C4-2B (cell line): ENCODE measurements around the gene PSG4.
"Not testable (repeated sequence)": the region's sequence is repeated elsewhere in the genome, so short reads cannot be mapped to it uniquely, and the experiment has no call there.

Experiments
- ZFX ChIP-seq: fragments of 450-650 bp; IDR thresholded peaks from 2 replicates; pipeline ENCODE4 v1.6.1; 2017
- TF ChIP-seq, protein P1 (sequence below): fragments of 450-650 bp; conservative IDR thresholded peaks from 2 replicates; pipeline ENCODE4 v1.5.1; 2017; ENCODE audit warnings: mild to moderate bottlenecking

DNA sequence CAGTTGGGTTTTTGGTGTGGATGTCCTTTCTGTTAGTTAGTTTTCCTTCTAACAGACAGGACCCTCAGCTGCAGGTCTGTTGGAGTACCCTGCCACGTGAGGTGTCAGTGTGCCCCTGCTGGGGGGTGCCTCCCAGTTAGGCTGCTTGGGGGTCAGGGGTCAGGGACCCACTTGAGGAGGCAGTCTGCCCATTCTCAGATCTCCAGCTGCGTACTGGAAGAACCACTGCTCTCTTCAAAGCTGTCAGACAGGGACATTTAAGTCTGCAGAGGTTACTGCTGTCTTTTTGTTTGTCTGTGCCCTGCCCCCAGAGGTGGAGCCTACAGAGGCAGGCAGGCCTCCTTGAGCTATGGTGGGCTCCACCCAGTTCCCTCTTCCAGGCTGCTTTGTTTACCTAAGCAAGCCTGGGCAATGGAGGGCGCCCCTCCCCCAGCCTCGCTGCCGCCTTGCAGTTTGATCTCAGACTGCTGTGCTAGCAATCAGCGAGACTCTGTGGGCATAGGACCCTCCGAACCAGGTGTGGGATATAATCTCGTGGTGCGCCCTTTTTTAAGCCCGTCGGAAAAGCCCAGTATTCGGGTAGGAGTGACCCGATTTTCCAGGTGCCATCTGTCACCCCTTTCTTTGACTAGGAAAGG is 41.9 kb upstream of the PSG4 start:
- TF ChIP-seq, protein P1, sequence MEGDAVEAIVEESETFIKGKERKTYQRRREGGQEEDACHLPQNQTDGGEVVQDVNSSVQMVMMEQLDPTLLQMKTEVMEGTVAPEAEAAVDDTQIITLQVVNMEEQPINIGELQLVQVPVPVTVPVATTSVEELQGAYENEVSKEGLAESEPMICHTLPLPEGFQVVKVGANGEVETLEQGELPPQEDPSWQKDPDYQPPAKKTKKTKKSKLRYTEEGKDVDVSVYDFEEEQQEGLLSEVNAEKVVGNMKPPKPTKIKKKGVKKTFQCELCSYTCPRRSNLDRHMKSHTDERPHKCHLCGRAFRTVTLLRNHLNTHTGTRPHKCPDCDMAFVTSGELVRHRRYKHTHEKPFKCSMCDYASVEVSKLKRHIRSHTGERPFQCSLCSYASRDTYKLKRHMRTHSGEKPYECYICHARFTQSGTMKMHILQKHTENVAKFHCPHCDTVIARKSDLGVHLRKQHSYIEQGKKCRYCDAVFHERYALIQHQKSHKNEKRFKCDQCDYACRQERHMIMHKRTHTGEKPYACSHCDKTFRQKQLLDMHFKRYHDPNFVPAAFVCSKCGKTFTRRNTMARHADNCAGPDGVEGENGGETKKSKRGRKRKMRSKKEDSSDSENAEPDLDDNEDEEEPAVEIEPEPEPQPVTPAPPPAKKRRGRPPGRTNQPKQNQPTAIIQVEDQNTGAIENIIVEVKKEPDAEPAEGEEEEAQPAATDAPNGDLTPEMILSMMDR = not testable (repeated sequence)
- not testable (repeated sequence) for TF ChIP-seq ZFX
